ENCODE data around the gene AMPD3.

Gene AMPD3

GRCh38 chr11:10518891-10519290 lies 63.8 kb downstream of the AMPD3 start:
- CTCF ChIA-PET: no interaction called here
- DNase-seq (ENCODE audit: low spot score): no peak
- no peak overlapping the region for H3K27ac ChIP-seq
- POLR2A ChIA-PET (ENCODE audit: low non-redundant PET): no interaction called here
- TF ChIP-seq CTCF (conservative IDR thresholded peaks at IDR 0.05; ENCODE audit: low read depth): no peak

- no peak overlapping the region for H3K27ac ChIP-seq
- DNase-seq (ENCODE audit: low spot score): no peak
- ChIA-PET POLR2A (ENCODE audit: low non-redundant PET) (no interaction called here), CTCF (no interaction called here)
- no peak for TF ChIP-seq CTCF (conservative IDR thresholded peaks at IDR 0.05; ENCODE audit: low read depth)
Observed at GRCh38 chr11:10519630-10520029, 64.6 kb downstream of the AMPD3 start.

GRCh38 chr11:10520562-10520961 lies 65.5 kb downstream of the AMPD3 start:
- H3K27ac ChIP-seq: no peak overlapping the region
- CTCF ChIA-PET: interaction anchor here (0.5 to 0.8 kb wide), 4 partner anchors 115 to 208 kb away, joined by 3 to 4 read pairs (median 3); no protein-coding TSS in a partner anchor
- no peak for DNase-seq (ENCODE audit: low spot score)
- no peak for TF ChIP-seq CTCF (conservative IDR thresholded peaks at IDR 0.05; ENCODE audit: low read depth)
- POLR2A ChIA-PET (ENCODE audit: low non-redundant PET): no interaction called here

- POLR2A ChIA-PET (ENCODE audit: low non-redundant PET): no interaction called here
- DNase-seq (ENCODE audit: low spot score): no peak
- CTCF ChIA-PET: no interaction called here
- H3K27ac ChIP-seq: no peak overlapping the region
- no peak for TF ChIP-seq CTCF (conservative IDR thresholded peaks at IDR 0.05; ENCODE audit: low read depth)
Observed at GRCh38 chr11:10522276-10522675, 67.2 kb downstream of the AMPD3 start.

- ChIA-PET CTCF (no interaction called here), POLR2A (ENCODE audit: low non-redundant PET) (no interaction called here)
- no peak for DNase-seq (ENCODE audit: low spot score)
- no peak overlapping the region for H3K27ac ChIP-seq
- TF ChIP-seq CTCF (conservative IDR thresholded peaks at IDR 0.05; ENCODE audit: low read depth): no peak
Observed at GRCh38 chr11:10522921-10523320, 67.9 kb downstream of the AMPD3 start.

- ChIA-PET POLR2A (ENCODE audit: low non-redundant PET) (no interaction called here), CTCF (no interaction called here)
- TF ChIP-seq CTCF (conservative IDR thresholded peaks at IDR 0.05; ENCODE audit: low read depth): no peak
- H3K27ac ChIP-seq: no peak overlapping the region
- DNase-seq (ENCODE audit: low spot score): no peak
Observed at GRCh38 chr11:10524471-10524870, 69.4 kb downstream of the AMPD3 start.

Measured in RWPE1 (cell line).